HepG2 (cell line): ENCODE results near the gene TUBB3. TPM values are rescaled to one million over a fixed set of nuclear protein-coding genes. Genes with fewer than 3 reads are reported as not detected.

Experiments used
- ARID3A ChIP-seq: IDR thresholded peaks from 2 replicates; pipeline ENCODE4 v1.6.1; 2012; ENCODE audit warnings: low read depth, low read length, improper control_type of control experiment
- CENPBD1 ChIP-seq: sonication (generic); formaldehyde crosslinking; IDR thresholded peaks from 2 replicates; pipeline ENCODE4 v1.8.0; 2022; ENCODE audit warnings: missing genetic modification reagents, low read depth, mild to moderate bottlenecking, borderline replicate concordance
- FOXP1 ChIP-seq, 2 experiments: fragments of 450-650 bp in 1 of 2; IDR thresholded peaks; 2 replicates each; pipeline ENCODE4 v1.6.1; 2017 to 2018; ENCODE audit warnings: antibody characterized with exemption in 1 of 2
- GZF1 ChIP-seq: sonication (generic); formaldehyde crosslinking; IDR thresholded peaks from 2 replicates; pipeline ENCODE4 v1.5.1; 2020; ENCODE audit warnings: mild to moderate bottlenecking, missing genetic modification reagents
- IKZF1 ChIP-seq: fragments of 450-650 bp; IDR thresholded peaks from 2 replicates; pipeline ENCODE4 v1.7.1; 2016
- MEIS1 ChIP-seq: sonication (generic); formaldehyde crosslinking; IDR thresholded peaks from 2 replicates; pipeline ENCODE4 v1.9.0; 2021; ENCODE audit warnings: mild to moderate bottlenecking, missing genetic modification reagents, moderate library complexity, borderline replicate concordance
- MLXIP ChIP-seq: sonication (generic); formaldehyde crosslinking; IDR thresholded peaks from 2 replicates; pipeline ENCODE4 v1.9.0; 2021; ENCODE audit warnings: missing genetic modification reagents, borderline replicate concordance
- MNT ChIP-seq: fragments of 450-650 bp; IDR thresholded peaks from 2 replicates; pipeline ENCODE4 v1.6.1; 2016
- NR3C1 ChIP-seq: sonication (generic); formaldehyde crosslinking; IDR thresholded peaks from 2 replicates; pipeline ENCODE4 v1.4.0; 2020; ENCODE audit warnings: missing genetic modification reagents
- PCBP1 ChIP-seq: fragments of 200-400 bp; formaldehyde crosslinking; IDR thresholded peaks from 2 replicates; pipeline ENCODE4 v1.6.1; 2017; ENCODE audit warnings: mild to moderate bottlenecking, low read depth, low read length, borderline replicate concordance
- ZBTB39 ChIP-seq: sonication (generic); formaldehyde crosslinking; IDR thresholded peaks from 2 replicates; pipeline ENCODE4 v1.5.0; 2020; ENCODE audit warnings: missing genetic modification reagents
- ZFX ChIP-seq: sonication (generic); formaldehyde crosslinking; IDR thresholded peaks from 2 replicates; pipeline ENCODE4 v1.4.0; 2020; ENCODE audit warnings: mild to moderate bottlenecking, low read depth, missing genetic modification reagents, moderate library complexity
- ZNF232 ChIP-seq: sonication (generic); formaldehyde crosslinking; IDR thresholded peaks from 2 replicates; pipeline ENCODE4 v1.4.0; 2020; ENCODE audit warnings: missing genetic modification reagents, borderline replicate concordance
- ZNF333 ChIP-seq: sonication (generic); formaldehyde crosslinking; IDR thresholded peaks from 2 replicates; pipeline ENCODE4 v1.4.0; 2020; ENCODE audit warnings: mild to moderate bottlenecking, missing genetic modification reagents, borderline replicate concordance
- ZNF33B ChIP-seq: sonication (generic); formaldehyde crosslinking; IDR thresholded peaks from 2 replicates; pipeline ENCODE4 v1.5.1; 2020; ENCODE audit warnings: mild to moderate bottlenecking, missing genetic modification reagents
- ZNF44 ChIP-seq: sonication (generic); formaldehyde crosslinking; IDR thresholded peaks from 2 replicates; pipeline ENCODE4 v1.5.1; 2020; ENCODE audit warnings: mild to moderate bottlenecking, missing genetic modification reagents
- ZNF451 ChIP-seq: sonication (generic); formaldehyde crosslinking; IDR thresholded peaks from 2 replicates; pipeline ENCODE4 v1.5.0; 2020; ENCODE audit warnings: mild to moderate bottlenecking, missing genetic modification reagents
- ZNF557 ChIP-seq: sonication (generic); formaldehyde crosslinking; IDR thresholded peaks from 2 replicates; pipeline ENCODE4 v1.4.0; 2020; ENCODE audit warnings: missing genetic modification reagents
- ZNF567 ChIP-seq: sonication (generic); formaldehyde crosslinking; IDR thresholded peaks from 2 replicates; pipeline ENCODE4 v1.8.1; 2023; ENCODE audit warnings: mild to moderate bottlenecking, missing genetic modification reagents, borderline replicate concordance
- ZNF576 ChIP-seq: sonication (generic); formaldehyde crosslinking; IDR thresholded peaks from 2 replicates; pipeline ENCODE4 v1.4.0; 2020; ENCODE audit warnings: mild to moderate bottlenecking, missing genetic modification reagents
- ZNF7 ChIP-seq: IDR thresholded peaks from 2 replicates; pipeline ENCODE4 v1.6.1; 2016; ENCODE audit warnings: missing biosample characterization, missing genetic modification reagents
- ZNF772 ChIP-seq: sonication (generic); formaldehyde crosslinking; IDR thresholded peaks from 2 replicates; pipeline ENCODE4 v1.5.0; 2020; ENCODE audit warnings: mild to moderate bottlenecking, missing genetic modification reagents
- polyA plus RNA-seq, 8 experiments: library from polyadenylated mRNA; depleted of rRNA in 3 of 8; stranded (reverse) in 7 of 8; unstranded in 1 of 8; fragments of >200 nt; fragmentation: Illumina TruSeq in 4 of 8; extraction: Trizol in 4 of 8; gene quantifications; 2 replicates each; pipeline versions ENCODE4 v1.2.1 to v1.2.3, GENCODE V29; 2011 to 2016; ENCODE audit warnings: low read depth in 4 of 8, missing spikeins in 1 of 8, mixed read lengths in 1 of 8; ENCODE audit not compliant: insufficient read depth in 1 of 8
- total RNA-seq, 5 experiments: library from RNA; depleted of rRNA; stranded (reverse); fragments of >200 nt; fragmentation: Illumina TruSeq; extraction: Trizol; gene quantifications; 2 replicates each; pipeline ENCODE4 v1.2.3, GENCODE V29; 2016; ENCODE audit warnings: low read depth in 1 of 5

Gene TUBB3
- total and polyA plus RNA-seq, 2 of the 13 experiments (the other 11 are each of a cell fraction or from before 2014, with no cell fraction given): 110 to 185 TPM

GRCh38 chr16:89922477-89922883 is 662 bp upstream of the TUBB3 start (continued):
- TF ChIP-seq ZNF576 (CRISPR knock-in tag) (no peak), MNT (no peak), ZNF33B (CRISPR knock-in tag) (no peak), ZFX (no peak), ZNF557 (0 out of 2 replicates have a peak, but pooled peaks have one; percentile 52), MEIS1 (CRISPR knock-in tag) (no peak), ZNF451 (CRISPR knock-in tag) (no peak; the same call in 1 of the 2 replicates), ZNF232 (no peak; the same call in none of the 2 replicates), FOXP1 (IDR thresholded peaks at IDR 0.05) (no peak), FOXP1 (CRISPR knock-in tag; IDR thresholded peaks at IDR 0.05) (no peak), NR3C1 (CRISPR knock-in tag) (no peak), PCBP1 (0 out of 2 replicates have a peak, but pooled peaks have one; percentile 55), ZNF44 (peak; percentile 69; the same call in 1 of the 2 replicates), IKZF1 (no peak), ARID3A (no peak), MLXIP (peak; percentile 74; the same call in 1 of the 2 replicates), ZNF567 (no peak), GZF1 (CRISPR knock-in tag) (no peak), ZNF7 (CRISPR knock-in tag) (0 out of 2 replicates have a peak, but pooled peaks have one; percentile 3), ZNF772 (CRISPR knock-in tag) (no peak; the same call in 1 of the 2 replicates), ZNF333 (CRISPR knock-in tag) (no peak), ZBTB39 (no peak; the same call in 1 of the 2 replicates), CENPBD1 (CRISPR knock-in tag) (no peak)
